22Rv1 (cell line): ENCODE measurements around the gene CDKN1A.

Experiments
- CTCF ChIP-seq: fragments of 450-650 bp; IDR thresholded peaks from 2 replicates; pipeline ENCODE4 v1.5.1; 2017; ENCODE audit warnings: mild to moderate bottlenecking
- ZFX ChIP-seq: fragments of 450-650 bp; IDR thresholded peaks from 2 replicates; pipeline ENCODE4 v1.6.1; 2017; ENCODE audit warnings: antibody characterized with exemption, borderline replicate concordance

GRCh38 chr6:36651659-36652379, 26.7 kb upstream of the CDKN1A start:
- TF ChIP-seq CTCF (no peak), ZFX (no peak)
